Gastroesophageal sphincter (tissue), 4 donors: Measurements from ENCODE around the gene CCN5. TPM values are rescaled to one million over a fixed set of nuclear protein-coding genes. Genes with fewer than 3 reads are reported as not detected.
A peak's percentile ranks its signal among the peaks of the same experiment; 100 is the strongest.

Experiments
- ATAC-seq: fragments of 150-250 bp; one replicate; pipeline ENCODE4 v1.9.1; 2016; ENCODE audit warnings: mild to moderate bottlenecking, moderate library complexity
- H3K27ac ChIP-seq, 4 donors: fragments of 200-600 bp; sonication (generic) in 3 of 4; 1 replicate in 3 of 4; 2 replicates in 1 of 4; pipeline ENCODE4 v1.5.1; 2016 to 2019
- H3K27me3 ChIP-seq: fragments of 200-600 bp; sonication (generic); one replicate; pipeline ENCODE4 v1.5.1; 2019
- H3K36me3 ChIP-seq, 2 donors: fragments of 200-600 bp; sonication (generic); one replicate each; pipeline ENCODE4 v1.5.1; 2019; ENCODE audit warnings: control low read depth in 1 of 2
- H3K4me1 ChIP-seq, 3 donors: fragments of 200-600 bp; sonication (generic); 1 replicate in 2 of 3; 2 replicates in 1 of 3; pipeline ENCODE4 v1.5.1; 2016 to 2019; ENCODE audit warnings: control low read depth in 2 of 3
- H3K4me3 ChIP-seq, 2 donors: fragments of 200-600 bp; sonication (generic); one replicate each; pipeline ENCODE4 v1.5.1; 2019; ENCODE audit warnings: mild to moderate bottlenecking in 1 of 2, moderate library complexity in 1 of 2
- H3K9me3 ChIP-seq, 3 donors: fragments of 200-600 bp; sonication (generic); one replicate each; pipeline ENCODE4 v1.5.1; 2017 to 2019; ENCODE audit warnings: control low read depth in 2 of 3
- EP300 ChIP-seq: sonication (generic); formaldehyde crosslinking; IDR thresholded peaks from one replicate; pipeline ENCODE4 v1.6.1; 2017; ENCODE audit warnings: antibody characterized with exemption, mild to moderate bottlenecking
- POLR2A ChIP-seq, 2 donors: fragments of 450-650 bp; IDR thresholded peaks; one replicate each; pipeline ENCODE4 v1.6.1; 2017; ENCODE audit warnings: antibody characterized with exemption in 2 of 2, mild to moderate bottlenecking in 2 of 2, moderate library complexity in 1 of 2
- POLR2AphosphoS5 ChIP-seq: sonication (generic); formaldehyde crosslinking; IDR thresholded peaks from one replicate; pipeline ENCODE4 v1.6.1; 2017; ENCODE audit warnings: antibody characterized with exemption
- WGBS, 2 donors: methylation state at CpG; one replicate each; pipeline ENCODE4 v1.1.5; 2018; ENCODE audit warnings: low coverage in 1 of 2; 5-methylcytosine and 5-hydroxymethylcytosine counted together
- total RNA-seq, 4 donors: library from RNA; depleted of rRNA; stranded (reverse); fragments of >200 nt; gene quantifications; one replicate each; pipeline ENCODE4 v1.1.0, GENCODE V29; 2016
- TF ChIP-seq, protein P1 (sequence below), 4 experiments: fragments of 200-600 bp in 2 of 4; fragments of 450-650 bp in 2 of 4; sonication (generic) in 1 of 4; IDR thresholded peaks; one replicate each; pipeline ENCODE4 v1.5.1; 2017 to 2019; ENCODE audit warnings: antibody characterized with exemption in 4 of 4, mild to moderate bottlenecking in 2 of 4, moderate library complexity in 2 of 4

The CCN5 gene
- total RNA-seq, 4 donors from 2014 or later, result 52.9 to 359 (median 146) TPM

GRCh38 chr20:44723391-44723790 lies 8.2 kb downstream of the CCN5 start:
- no peak for TF ChIP-seq POLR2A (IDR thresholded peaks at IDR 0.05)
- TF ChIP-seq EP300, result no peak
- no peak for TF ChIP-seq POLR2AphosphoS5
- TF ChIP-seq, protein P1, sequence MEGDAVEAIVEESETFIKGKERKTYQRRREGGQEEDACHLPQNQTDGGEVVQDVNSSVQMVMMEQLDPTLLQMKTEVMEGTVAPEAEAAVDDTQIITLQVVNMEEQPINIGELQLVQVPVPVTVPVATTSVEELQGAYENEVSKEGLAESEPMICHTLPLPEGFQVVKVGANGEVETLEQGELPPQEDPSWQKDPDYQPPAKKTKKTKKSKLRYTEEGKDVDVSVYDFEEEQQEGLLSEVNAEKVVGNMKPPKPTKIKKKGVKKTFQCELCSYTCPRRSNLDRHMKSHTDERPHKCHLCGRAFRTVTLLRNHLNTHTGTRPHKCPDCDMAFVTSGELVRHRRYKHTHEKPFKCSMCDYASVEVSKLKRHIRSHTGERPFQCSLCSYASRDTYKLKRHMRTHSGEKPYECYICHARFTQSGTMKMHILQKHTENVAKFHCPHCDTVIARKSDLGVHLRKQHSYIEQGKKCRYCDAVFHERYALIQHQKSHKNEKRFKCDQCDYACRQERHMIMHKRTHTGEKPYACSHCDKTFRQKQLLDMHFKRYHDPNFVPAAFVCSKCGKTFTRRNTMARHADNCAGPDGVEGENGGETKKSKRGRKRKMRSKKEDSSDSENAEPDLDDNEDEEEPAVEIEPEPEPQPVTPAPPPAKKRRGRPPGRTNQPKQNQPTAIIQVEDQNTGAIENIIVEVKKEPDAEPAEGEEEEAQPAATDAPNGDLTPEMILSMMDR (IDR thresholded peaks at IDR 0.05), result no peak
- no peak for ATAC-seq
- H3K27ac ChIP-seq, result peak overlapping the region in 3 of 4 donors; percentile 7 to 83 (median 77)
- no peak overlapping the region for H3K4me3 ChIP-seq
- peaks cover 0 to 5% of the 10 kb centered on the region in 2 donors for H3K36me3 ChIP-seq
- H3K9me3 ChIP-seq, result no peaks in the 10 kb centered on the region
- H3K4me1 ChIP-seq, result peaks cover 0 to 46% (median 15%) of the 10 kb centered on the region in 3 donors
- 74 to 86% methylated on average over 5 to 6 of the region's 7 CpGs for WGBS, 2 donors
- H3K27me3 ChIP-seq, result no peaks in the 10 kb centered on the region

DNA sequence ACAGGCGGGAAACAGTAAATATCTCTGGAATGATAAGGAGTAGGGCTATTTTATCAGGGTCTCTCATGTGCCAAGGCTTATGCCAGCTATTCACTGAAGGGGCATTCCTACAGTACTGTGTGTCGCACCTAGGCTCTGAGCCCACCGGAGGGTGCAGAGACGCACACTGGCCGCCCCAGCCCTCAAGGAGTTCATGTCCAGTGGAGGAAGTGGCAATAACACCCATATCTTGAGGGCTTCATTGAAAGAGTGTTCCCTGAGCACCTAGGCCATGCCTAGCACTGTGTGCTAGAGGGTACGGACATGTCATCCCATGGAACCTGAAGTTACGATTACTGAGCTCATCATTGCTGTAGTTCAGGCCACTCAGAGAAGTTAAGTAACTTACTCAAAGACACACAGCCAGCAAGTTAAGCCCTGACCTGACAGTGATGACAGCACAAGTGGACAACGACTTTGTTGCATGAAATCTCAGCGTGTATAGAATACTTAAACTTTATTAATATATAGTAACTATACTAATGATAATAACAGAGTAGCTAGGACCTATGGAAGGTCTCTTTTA lies 8.7 kb downstream of the CCN5 start:
- 89 to 91% methylated on average over 4 of the region's 9 CpGs for WGBS, 2 donors
- H3K4me3 ChIP-seq, result no peak overlapping the region
- H3K27ac ChIP-seq, result peak overlapping the region in 3 of 4 donors; percentile 7 to 83 (median 77)
- H3K9me3 ChIP-seq, result no peaks in the 10 kb centered on the region
- no peak for ATAC-seq
- peaks cover 0 to 46% (median 15%) of the 10 kb centered on the region in 3 donors for H3K4me1 ChIP-seq
- peaks cover 0 to 5% of the 10 kb centered on the region in 2 donors for H3K36me3 ChIP-seq
- TF ChIP-seq POLR2A (IDR thresholded peaks at IDR 0.05) (no peak), POLR2AphosphoS5 (no peak), EP300 (no peak)
- TF ChIP-seq, protein P1 (IDR thresholded peaks at IDR 0.05), result no peak
- H3K27me3 ChIP-seq, result no peaks in the 10 kb centered on the region

- H3K4me1 ChIP-seq, result peaks cover 3 to 46% (median 20%) of the 10 kb centered on the region in 3 donors
- H3K27ac ChIP-seq, result peak overlapping the region in 3 of 4 donors; percentile 11 to 49 (median 29)
- no peaks in the 10 kb centered on the region for H3K9me3 ChIP-seq
- peaks cover 0 to 5% of the 10 kb centered on the region in 2 donors for H3K36me3 ChIP-seq
- 59 to 83% methylated on average over 1 to 3 of the region's 26 CpGs for WGBS, 2 donors
- H3K27me3 ChIP-seq, result no peaks in the 10 kb centered on the region
- TF ChIP-seq POLR2A (IDR thresholded peaks at IDR 0.05), result no peak
- no peak for TF ChIP-seq POLR2AphosphoS5
- TF ChIP-seq, protein P1 (IDR thresholded peaks at IDR 0.05), result no peak
- no peak for TF ChIP-seq EP300
- no peak overlapping the region for H3K4me3 ChIP-seq
- ATAC-seq, result no peak
These were observed 9.4 kb downstream of the CCN5 start for GRCh38 chr20:44724423-44725091.

GRCh38 chr20:44725837-44726236 lies 10.7 kb downstream of the CCN5 start:
- H3K4me3 ChIP-seq, result no peak overlapping the region
- ATAC-seq, result no peak
- peak overlapping the region in 2 of 4 donors; percentile 17 to 38 for H3K27ac ChIP-seq
- WGBS, 2 donors, result 65 to 84% methylated on average over 5 of the region's 5 CpGs
- H3K27me3 ChIP-seq, result no peaks in the 10 kb centered on the region
- peaks cover 3 to 42% (median 9%) of the 10 kb centered on the region in 3 donors for H3K4me1 ChIP-seq
- H3K36me3 ChIP-seq, result peaks cover 0 to 5% of the 10 kb centered on the region in 2 donors
- no peaks in the 10 kb centered on the region for H3K9me3 ChIP-seq
- TF ChIP-seq POLR2A (IDR thresholded peaks at IDR 0.05) (no peak), EP300 (no peak), POLR2AphosphoS5 (no peak)
- TF ChIP-seq, protein P1 (IDR thresholded peaks at IDR 0.05), result no peak

DNA sequence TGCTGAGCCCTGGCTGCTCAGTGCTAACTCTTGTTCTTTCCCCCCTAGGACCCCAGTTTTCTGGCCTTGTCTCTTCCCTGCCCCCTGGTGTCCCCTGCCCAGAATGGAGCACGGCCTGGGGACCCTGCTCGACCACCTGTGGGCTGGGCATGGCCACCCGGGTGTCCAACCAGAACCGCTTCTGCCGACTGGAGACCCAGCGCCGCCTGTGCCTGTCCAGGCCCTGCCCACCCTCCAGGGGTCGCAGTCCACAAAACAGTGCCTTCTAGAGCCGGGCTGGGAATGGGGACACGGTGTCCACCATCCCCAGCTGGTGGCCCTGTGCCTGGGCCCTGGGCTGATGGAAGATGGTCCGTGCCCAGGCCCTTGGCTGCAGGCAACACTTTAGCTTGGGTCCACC lies 11.9 kb downstream of the CCN5 start:
- H3K27ac ChIP-seq, result peak overlapping the region in 2 of 4 donors; percentile 38 to 74
- H3K27me3 ChIP-seq, result no peaks in the 10 kb centered on the region
- no peaks in the 10 kb centered on the region for H3K9me3 ChIP-seq
- H3K4me1 ChIP-seq, result peaks cover 3 to 40% (median 8%) of the 10 kb centered on the region in 3 donors
- no peak for TF ChIP-seq EP300
- TF ChIP-seq POLR2A (IDR thresholded peaks at IDR 0.05), result no peak
- no peak for TF ChIP-seq POLR2AphosphoS5
- TF ChIP-seq, protein P1 (IDR thresholded peaks at IDR 0.05), result no peak
- H3K36me3 ChIP-seq, result peaks cover 0 to 5% of the 10 kb centered on the region in 2 donors
- H3K4me3 ChIP-seq, result no peak overlapping the region
- no CpG with 5 or more reads among the region's 11 CpGs for WGBS, 2 donors
- ATAC-seq, result no peak
